GM21529 (cell line): ENCODE measurements around the gene ELL3.
"Not testable (repeated sequence)": the region's sequence is repeated elsewhere in the genome, so short reads cannot be mapped to it uniquely, and the experiment has no call there.

ENCODE experiments used
- ATAC-seq: cut with Tn5 transposase; IDR thresholded peaks from one replicate; pipeline ENCODE4 v1.9.1; 2021; ENCODE audit not compliant: unreplicated experiment

Gene ELL3

DNA sequence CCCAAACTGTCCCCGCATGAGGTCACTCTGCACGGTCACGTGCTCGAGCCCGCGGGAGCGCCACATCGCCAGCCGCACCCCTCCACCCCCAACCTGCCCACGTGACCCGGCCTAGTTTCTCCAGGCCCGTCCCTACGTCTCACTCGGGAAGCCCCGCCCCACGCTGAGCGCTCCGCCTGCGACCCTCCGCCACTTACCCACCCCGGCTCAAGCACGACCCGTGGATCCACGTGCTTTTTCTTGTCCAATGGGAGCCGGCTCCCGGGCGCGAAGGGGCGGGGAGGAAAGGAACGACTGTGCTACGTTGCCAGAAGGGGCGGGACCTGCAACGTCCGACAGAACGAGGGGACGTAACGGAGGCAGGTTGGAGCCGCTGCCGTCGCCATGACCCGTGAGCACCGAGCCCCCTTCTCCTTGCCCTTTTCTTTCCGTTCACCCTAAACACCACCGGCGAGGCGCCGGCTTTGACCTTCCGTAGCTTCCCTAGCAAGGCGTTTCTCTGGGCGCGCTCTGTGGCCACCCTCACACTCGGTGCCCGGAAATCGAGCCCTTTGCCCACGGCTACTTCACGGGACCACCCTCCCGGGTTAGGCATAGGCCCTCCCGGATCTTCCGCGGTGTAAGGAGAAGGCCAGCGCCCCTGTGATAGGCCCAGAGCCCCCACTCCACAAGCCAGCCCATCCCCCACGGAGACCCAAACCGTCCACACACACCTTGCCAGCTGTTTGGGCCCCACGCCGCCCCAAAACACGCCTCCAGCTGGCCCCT is 15.4 kb upstream of the ELL3 start, which contains the start of gene SERF2:
TSS of gene SERF2 (plus strand) at position 328 of the 768 bp plus-strand sequence. CDS start at position 385, 57 bp downstream.
- peak; percentile 84 for ATAC-seq

DNA sequence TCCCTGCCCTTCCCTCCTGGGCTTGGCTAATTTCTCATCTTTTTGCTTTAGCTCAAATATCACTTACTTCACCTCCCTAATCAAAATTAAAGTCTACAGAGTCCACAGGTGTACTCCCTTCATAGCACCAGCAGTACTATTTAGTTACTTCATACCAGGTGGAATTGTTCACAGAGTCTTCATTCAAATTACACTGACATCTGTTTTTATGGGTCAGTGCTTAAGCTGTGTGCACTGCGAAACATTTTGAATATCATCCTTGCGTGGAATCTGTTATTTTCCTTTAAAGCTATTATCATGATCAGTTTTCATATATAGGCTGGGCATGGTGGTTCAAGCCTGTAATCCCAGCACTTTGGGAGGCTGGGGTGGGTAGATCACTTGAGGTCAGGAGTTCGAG is 12.6 kb upstream of the ELL3 start:
- ATAC-seq: no peak

DNA sequence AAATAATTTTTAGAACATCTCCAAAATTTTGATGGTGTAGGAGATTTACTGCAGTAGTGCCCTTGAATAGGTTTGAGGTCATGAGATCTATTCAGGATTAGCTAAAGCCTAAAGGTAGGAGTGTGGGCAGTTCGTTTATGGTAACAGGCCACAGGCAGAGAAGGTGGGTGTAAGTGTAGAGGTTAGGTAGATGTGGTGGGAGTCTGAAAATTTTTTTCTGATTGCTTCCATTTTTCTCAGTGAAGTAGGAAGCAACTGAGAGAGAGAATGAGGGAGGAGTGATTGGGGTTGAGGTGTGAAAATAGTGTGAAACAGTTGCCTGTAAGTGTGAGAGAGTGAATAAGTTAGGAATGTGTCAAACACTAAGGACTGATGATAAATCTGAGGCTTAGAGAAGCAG is 2.2 kb upstream of the ELL3 start:
- ATAC-seq: no peak

DNA sequence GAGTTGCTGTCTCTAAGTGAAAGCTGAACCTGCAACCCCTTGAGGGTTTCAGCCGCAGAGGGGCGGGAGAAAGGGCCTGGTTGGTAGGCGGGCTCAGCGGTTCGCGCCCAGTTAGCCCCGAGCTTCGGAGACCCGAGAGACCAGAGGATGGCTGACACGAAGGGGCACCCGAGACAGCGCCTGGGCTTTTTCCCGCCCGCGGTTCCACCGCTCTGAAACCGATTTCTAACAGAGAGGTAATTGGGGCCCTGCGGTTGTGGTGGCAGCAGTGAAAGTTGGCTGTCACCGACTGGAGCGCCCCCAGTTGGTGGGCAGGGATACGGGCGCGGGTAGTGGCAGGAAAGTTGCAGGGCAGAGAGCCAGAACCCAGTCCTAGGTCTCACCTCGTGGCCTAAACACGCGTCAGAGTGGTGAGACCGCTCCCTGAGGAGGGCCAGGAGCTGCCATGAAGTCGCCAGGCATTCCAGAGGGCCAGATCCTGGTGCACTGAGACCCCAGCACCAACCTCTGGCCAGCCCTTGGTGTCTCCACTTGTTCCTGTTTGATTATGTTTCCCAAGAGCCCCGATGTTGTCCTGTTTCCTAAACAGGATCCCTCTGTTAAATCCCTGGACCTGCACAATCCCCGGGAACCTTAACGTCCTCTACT is 625 bp upstream of the ELL3 start:
- peak; percentile 54 for ATAC-seq

DNA sequence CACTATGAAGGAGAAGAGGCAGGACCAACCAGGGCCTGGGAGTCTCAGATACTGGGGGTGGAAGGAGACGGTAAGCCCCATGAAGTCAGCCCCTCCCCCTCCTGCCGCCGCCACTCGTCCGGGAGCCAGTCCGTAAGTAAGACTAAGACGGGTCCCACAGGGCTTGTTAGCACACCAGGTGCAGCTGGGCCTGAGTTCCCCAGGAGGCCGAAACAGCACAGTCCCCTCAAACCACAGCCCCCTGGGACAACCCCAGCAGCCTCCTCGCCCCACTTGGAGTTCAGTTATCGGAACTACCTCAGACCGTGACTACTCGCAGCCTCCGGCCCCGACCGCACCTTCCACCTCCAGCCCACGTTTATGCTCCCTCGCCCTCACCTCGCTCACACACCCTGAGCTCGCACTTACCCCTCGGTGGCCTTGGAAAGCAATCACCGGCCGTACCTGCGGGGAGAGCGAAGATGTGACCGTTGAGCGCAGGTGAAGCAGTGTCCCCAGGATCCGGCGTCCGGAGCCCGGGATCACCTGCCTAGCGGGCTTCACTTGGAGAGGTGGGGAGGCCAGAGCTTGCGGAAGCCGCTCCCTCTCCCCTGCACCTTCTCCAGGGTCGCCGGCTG is 557 bp downstream of the ELL3 start:
- peak; percentile 68 for ATAC-seq

DNA sequence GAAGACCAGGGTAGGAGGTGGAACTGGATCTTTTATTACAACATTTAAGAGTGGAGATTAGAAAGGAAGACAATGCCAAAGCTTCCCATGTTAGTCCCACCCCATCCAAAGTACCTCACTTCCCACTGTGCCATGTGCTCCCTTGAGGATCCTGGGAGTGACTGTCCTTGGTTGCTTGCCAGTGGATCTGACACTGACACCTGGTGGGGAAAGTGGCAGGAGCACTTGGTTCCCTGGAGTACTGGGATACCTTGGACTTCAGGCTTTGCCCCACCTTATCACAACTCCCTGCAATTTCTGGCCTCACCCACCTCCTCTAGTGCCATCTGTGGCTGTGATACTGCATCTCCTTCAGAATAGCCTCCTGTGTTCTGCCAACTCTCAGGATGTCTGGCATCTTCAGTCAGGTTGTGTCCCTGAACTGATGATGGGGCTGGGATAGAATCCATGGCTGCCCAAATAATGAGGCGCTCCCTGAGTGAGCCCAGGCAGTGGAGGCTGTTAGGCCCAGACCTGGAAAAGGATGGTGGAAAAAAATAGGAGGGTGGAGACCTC is 1.3 kb downstream of the ELL3 start:
- no peak for ATAC-seq

DNA sequence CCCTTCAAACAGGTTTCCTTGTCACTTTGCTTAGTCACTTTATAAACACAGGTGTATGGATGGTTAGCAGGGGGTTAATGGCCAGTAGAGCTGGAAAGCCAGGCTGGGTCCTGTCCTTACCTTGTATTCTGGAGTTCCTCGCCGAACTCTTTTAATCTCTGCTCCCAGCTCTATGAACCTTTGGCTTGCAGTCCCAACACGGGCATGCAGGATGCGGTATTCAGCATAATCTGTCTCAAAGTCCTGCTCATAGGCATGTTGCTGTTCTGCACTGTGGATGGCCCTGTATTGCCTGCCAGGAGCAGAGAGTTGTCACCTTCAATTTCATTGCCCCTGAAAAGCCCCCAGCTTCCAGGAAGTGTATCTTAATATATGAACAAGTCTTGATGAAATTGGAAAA is 2.7 kb downstream of the ELL3 start:
- ATAC-seq: no peak

DNA sequence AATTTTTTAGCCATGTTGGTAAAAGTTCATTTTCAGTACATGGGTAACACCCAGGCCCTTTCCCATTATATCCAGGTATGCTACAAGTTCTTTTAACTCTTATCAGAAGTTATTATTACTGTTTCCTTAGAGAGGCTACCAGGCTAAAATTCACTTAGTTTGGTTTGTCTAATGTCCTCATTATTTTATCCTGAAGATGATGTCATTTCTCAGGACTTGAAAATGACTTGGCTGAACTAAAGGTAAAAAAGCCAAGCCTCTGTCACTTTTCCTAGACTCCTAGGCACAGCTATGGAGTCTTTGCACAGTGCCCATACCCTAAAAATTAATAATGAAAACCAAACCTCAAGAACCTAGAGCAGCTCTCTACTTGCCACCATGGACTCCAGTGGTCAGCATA is 4.1 kb downstream of the ELL3 start:
- no peak for ATAC-seq

DNA sequence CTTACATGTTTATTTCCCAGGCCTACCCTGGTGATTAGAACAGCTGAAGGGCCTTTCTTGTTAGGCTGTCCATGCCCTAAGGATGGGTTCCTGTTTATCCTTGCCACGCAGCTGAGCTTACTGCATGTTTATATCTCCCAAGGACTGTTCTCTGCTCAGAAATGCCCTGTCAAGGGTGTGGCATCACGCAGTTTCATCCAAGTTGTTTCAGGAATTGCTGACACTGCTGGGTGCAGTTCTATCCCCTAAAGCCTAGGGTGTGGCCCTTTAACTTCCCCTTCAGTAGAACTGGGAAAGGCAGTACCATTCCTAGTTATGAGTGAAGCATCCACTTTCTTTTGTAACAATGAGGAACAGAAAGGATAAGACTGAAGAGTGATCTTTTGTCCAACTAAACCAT is 5.0 kb downstream of the ELL3 start:
- ATAC-seq: no peak

DNA sequence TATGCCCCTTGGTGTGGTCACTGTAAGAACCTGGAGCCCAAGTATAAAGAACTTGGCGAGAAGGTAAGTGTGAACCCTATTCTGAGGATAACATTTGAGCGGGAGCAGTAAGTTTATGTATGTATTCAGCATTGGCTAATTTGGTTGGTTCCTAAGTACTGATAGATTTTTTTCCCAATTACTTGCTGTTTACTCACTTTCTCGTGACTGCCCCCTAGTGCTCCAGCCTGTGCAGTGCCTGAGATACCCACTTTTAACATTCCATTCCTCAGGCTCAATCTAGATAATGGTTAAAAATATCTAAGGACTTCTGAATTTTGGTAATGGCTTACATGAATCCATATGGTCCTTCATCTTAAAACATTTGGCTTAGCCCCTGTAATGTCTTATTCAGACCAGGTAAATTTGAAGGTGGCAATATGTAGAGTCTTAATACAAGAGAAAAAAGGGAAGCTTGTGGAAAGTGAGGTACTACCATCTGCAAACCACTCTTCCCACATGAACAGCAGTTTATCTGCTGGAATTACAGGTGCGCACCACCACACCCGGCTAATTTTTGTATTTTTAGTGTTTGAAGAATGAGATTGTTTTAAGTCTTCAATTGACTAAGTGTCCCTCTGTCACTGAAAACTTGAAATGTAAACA is 7.1 kb downstream of the ELL3 start:
- ATAC-seq: no peak

DNA sequence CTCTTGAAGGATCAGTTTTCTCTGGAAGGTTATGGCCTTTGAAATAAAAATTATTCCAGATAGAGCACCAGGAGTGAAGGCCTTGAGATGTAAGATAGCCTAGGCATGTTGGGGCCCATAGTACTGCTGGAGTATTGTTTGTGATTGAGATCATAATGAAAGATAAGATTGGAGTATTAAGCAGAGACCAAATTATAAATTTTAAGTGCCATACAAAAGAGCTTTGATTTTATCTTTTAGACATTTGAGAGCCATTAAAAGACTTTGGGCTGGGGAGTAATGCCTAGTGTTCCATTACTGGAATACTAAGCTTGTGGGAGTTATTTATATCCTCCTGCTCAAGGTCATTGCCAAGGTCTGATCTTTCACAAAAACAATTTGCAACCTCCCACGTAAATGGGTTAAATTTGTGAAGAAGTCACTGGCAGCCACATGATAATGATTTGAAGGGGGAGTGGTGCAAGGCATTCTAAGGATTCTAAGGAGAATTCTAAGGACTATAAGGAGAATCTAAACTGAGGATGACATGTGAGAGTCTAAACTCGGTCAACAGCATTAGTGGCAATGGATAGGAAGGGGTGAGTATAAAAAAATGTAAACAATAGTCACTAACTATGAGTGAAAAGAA is 12.8 kb downstream of the ELL3 start:
- no peak for ATAC-seq

DNA sequence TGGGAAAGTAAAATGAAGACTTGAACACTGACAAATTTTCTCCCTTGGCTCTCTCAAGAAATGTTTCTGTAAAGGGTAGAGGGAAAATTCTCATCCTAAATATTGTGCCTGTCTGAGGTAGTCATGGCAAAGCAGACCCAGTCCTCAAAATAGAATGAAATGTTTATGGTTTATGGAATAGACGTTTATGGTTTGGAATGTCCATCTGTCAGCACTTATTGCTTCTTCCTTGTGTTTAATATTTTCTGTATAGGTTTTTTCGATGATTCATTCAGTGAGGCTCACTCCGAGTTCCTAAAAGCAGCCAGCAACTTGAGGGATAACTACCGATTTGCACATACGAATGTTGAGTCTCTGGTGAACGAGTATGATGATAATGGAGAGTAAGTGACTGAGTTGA is 13.9 kb downstream of the ELL3 start:
- ATAC-seq: no peak

DNA sequence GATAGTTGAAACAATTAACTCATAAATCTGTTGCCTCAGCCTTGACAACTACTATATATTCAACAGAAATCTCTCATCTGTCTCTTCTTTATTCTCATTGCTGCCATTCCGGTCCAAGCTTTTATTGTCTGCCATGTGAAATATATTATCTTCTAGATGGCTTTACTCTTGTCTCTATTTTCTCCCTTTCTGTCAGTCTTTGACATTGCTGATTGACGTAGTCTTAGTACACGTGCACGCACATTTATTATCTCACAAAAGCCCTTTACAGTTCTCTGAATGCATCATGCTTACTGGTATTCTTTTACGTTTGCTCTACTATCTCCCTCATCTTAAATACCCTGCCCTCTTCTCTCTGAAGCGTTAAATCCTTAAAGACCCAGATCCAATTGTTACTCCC is 24.9 kb downstream of the ELL3 start:
- ATAC-seq: no peak

DNA sequence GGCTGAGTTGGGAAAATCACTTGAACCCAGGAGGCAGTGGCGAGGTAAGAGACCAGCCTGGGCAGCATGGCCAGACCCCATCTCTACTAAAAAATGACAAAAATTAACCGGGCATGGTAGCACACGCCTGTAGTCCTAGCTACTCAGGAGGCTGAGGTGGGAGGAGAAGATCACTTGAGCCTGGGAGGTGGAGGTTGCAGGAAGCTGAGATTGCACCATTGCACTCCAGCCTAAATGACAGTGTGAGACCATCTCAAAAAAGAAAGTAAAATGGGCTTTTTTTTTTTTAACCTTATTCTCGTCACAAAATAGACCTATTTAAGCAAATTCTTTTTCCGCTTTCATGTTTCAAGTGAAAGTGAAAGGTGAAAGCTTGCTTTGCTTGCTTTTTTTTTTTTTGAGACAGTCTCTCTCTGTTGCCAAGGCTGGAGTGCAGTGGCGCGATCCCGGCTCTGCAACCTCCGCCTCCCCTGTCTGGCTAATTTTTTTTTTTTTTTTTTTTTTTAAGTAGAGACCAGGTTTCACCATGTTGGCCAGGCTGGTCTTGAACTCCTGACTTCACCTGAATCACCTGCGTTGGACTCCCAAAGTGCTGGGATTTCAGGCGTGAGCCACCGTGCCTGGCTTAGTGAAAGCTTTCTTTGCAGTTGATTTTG is 26.9 kb downstream of the ELL3 start:
- ATAC-seq: peak; percentile 40

DNA sequence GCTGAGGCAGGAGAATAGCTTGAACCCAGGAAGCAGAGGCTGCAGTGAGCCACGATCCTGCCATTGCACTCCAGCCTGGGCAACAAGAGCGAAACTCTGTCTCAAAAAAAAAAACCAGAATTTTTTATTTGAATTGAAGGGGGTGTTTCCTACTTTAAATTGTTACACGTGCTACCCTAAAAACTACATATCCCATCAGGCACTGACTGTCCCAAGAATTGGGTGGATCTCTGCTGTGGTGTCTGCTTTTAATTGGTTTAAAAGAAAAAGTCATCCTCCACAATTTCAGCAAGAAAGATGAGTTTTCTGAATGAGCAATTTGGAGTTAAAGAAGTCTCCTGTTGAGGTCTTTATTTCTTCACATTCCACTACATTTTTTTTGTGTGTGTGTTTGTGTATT is 28.4 kb downstream of the ELL3 start:
- ATAC-seq: no peak

DNA sequence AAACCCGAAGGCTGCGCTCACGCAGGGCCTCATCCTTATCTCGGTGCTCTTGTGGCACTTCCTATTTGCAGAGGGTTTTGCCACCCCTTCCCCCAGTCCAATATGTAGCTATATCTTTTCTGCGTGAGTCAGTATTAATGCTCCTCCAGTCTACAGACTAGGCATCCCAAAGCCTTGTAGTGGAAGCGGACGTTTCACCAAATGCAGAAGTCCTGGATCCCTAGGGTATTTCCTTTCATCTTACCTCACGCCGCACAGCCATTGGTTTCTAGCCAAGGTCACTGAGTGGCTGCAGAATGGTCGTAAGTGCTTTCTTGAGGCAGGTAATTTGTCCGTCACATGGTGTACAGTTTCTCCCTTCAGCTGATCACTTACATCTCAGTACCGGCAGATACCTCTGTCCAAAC is 29.9 kb downstream of the ELL3 start:
- ATAC-seq: peak; percentile 18

DNA sequence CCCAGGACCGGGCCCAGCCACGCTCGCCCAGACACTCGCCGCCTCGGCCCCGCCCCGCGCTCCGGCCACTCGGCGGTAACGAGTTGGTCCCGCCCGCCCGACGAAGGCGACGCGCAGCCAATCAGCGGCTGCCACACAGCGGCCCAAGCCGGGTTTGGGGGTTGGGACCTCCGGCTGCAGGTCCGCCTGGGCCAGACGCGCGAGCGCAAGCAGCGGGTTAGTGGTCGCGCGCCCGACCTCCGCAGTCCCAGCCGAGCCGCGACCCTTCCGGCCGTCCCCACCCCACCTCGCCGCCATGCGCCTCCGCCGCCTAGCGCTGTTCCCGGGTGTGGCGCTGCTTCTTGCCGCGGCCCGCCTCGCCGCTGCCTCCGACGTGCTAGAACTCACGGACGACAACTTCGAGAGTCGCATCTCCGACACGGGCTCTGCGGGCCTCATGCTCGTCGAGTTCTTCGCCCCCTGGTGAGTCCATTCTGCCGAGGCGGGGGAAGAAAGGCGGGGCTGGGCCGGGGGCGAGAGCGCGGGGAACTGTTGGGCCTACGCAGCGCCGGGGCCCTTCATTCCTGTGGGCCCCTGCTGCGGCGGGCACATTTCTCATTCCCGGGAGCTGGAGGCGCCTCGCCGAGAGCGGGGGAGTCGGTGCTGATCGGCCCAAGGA is 30.4 kb downstream of the ELL3 start, which contains the start of gene PDIA3:
TSS of gene PDIA3 (plus strand) at position 194 of the 658 bp plus-strand sequence. CDS start at position 296, 102 bp downstream.
- ATAC-seq: peak; percentile 70

DNA sequence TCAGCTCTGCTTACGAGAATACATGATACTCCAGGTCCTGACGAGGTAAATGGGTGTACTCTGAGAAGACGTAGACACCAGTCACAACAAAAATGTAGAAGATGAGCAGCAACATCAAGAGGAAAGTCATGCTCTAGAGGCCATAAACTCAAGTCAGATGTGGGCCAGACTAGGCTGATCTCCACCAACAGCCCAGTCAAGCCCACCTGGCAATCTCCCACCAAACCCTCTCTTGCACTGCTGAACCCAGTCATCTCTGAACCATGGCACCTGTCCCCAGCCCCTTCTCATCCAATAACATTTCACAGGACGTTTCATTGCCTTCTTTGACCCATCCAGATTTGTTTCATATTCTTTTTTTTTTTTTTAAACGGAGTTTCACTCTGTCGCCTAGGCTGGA is 41.4 kb downstream of the ELL3 start:
- ATAC-seq: peak; percentile 60

DNA sequence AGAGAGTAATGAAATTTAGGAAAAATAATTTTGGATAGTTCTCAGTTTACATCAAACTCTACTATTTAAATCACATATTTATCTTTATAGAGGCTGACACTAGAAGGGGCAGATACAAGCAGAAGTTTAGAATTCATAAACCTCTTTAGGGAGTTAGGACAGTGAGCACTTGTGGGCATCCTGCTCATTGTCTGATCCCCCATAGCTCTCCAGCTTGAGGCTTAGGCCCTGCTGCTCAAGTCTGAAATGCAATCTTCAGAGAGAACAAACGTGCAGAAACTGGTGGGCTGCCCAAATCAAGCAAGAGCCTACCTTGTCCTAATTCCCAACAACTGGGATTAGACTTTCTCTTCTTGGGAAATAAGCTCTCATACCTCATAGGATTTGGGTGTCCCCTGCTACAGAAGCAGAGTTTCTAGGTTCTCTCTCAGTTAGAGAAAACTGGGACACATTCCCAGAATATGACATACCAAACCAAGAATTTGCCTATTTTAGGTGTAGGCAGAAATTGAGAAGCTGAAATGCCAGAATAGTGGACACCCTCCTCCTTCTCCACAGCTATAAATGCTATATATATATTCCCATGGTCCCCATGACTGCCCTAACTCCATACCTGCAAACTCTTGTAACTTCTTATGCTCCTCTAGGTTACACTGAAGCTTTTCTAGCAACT is 48.6 kb downstream of the ELL3 start:
- not testable (repeated sequence) for ATAC-seq
